Activated naive CD4-positive, alpha-beta T cell treated with Interleukin-2 at 50 U/mL for 16 hours (primary cell): ENCODE data around the gene TP53BP1.
A peak's percentile ranks its signal among the peaks of the same experiment; 100 is the strongest.

Experiments used
- DNase-seq: peaks from one replicate; pipeline ENCODE4 v3.0.0-alpha.2; 2020

Gene TP53BP1

GRCh38 chr15:43517354-43518196 is 24.6 kb upstream of the TP53BP1 start, which contains the start of gene MAP1A:
Gene MAP1A (plus strand): TSS chr15:43517608. CDS start chr15:43521474, 3,866 bp downstream.
- DNase-seq, result no peak

GRCh38 chr15:43516801-43517353 is 23.9 kb upstream of the TP53BP1 start:
- no peak for DNase-seq

- DNase-seq, result no peak
These were observed 23.2 kb upstream of the TP53BP1 start for GRCh38 chr15:43516185-43516584.

- DNase-seq, result no peak
These were observed 22.8 kb upstream of the TP53BP1 start for GRCh38 chr15:43515741-43516140.

- DNase-seq, result peak; percentile 3
These were observed 21.5 kb upstream of the TP53BP1 start for GRCh38 chr15:43514241-43515057.

- no peak for DNase-seq
These were observed 20.6 kb upstream of the TP53BP1 start for GRCh38 chr15:43513550-43513949.

GRCh38 chr15:43511012-43511885 is 18.3 kb upstream of the TP53BP1 start:
- DNase-seq, result peak; percentile 30

GRCh38 chr15:43510200-43511011 is 17.4 kb upstream of the TP53BP1 start:
- DNase-seq, result peak; percentile 97

- DNase-seq, result no peak
These were observed 16.8 kb upstream of the TP53BP1 start for GRCh38 chr15:43509660-43510199.

- DNase-seq, result no peak
These were observed 16.2 kb upstream of the TP53BP1 start for GRCh38 chr15:43508991-43509659.

GRCh38 chr15:43508421-43508820 is 15.5 kb upstream of the TP53BP1 start:
- no peak for DNase-seq

- DNase-seq, result no peak
These were observed 12.8 kb upstream of the TP53BP1 start for GRCh38 chr15:43505738-43506137.

- DNase-seq, result no peak
These were observed 6.7 kb upstream of the TP53BP1 start for GRCh38 chr15:43499635-43500034.

GRCh38 chr15:43498990-43499389 is 6.0 kb upstream of the TP53BP1 start:
- no peak for DNase-seq

- DNase-seq, result no peak
These were observed 932 bp upstream of the TP53BP1 start for GRCh38 chr15:43493703-43494472.

- DNase-seq, result no peak
These were observed 690 bp downstream of the TP53BP1 start for GRCh38 chr15:43492266-43492665.

- DNase-seq, result no peak
These were observed 3.8 kb downstream of the TP53BP1 start for GRCh38 chr15:43489191-43489590.

GRCh38 chr15:43488790-43489189 is 4.2 kb downstream of the TP53BP1 start:
- no peak for DNase-seq

- DNase-seq, result no peak
These were observed 5.6 kb downstream of the TP53BP1 start for GRCh38 chr15:43487271-43487895.
